Urinary bladder (tissue), 4 donors: Measurements from ENCODE around the gene BMERB1. TPM values are rescaled to one million over a fixed set of nuclear protein-coding genes. Genes with fewer than 3 reads are reported as not detected.

Experiments used
- DNase-seq: peaks from one replicate; pipeline ENCODE4 v3.0.0-alpha.2; 2015; ENCODE audit errors: extremely low spot score
- H3K27ac ChIP-seq: one replicate; pipeline ENCODE4 v1.5.1; 2013; ENCODE audit warnings: low read depth, mild to moderate bottlenecking, moderate library complexity
- H3K36me3 ChIP-seq: one replicate; pipeline ENCODE4 v1.6.1; 2013; ENCODE audit warnings: mild to moderate bottlenecking, moderate library complexity; ENCODE audit not compliant: insufficient read depth
- H3K4me1 ChIP-seq: one replicate; pipeline ENCODE4 v1.6.1; 2013; ENCODE audit warnings: mild to moderate bottlenecking, moderate library complexity; ENCODE audit not compliant: insufficient read depth
- H3K4me3 ChIP-seq: one replicate; pipeline ENCODE4 v1.5.1; 2013; ENCODE audit warnings: low read depth, low read length
- WGBS: extraction: QIAGEN DNeasy Blood & Tissue Kit; methylation state at CpG from one replicate; pipeline ENCODE4 v1.1.7; 2013; 5-methylcytosine and 5-hydroxymethylcytosine counted together
- polyA plus RNA-seq: library from polyadenylated mRNA; stranded (reverse); fragments of 200-250 nt; gene quantifications from one replicate; pipeline ENCODE4 v1.2.3, GENCODE V29; 2013
- total RNA-seq: library from RNA; depleted of rRNA; stranded (reverse); fragments of >200 nt; gene quantifications from one replicate; pipeline ENCODE4 v1.2.3, GENCODE V29; 2014
- donor health status: healthy with polysubstance abuse.
- donor health status: healthy.

Gene BMERB1
- total and polyA plus RNA-seq, 2 donors, result 41.5 to 77.0 TPM

DNA sequence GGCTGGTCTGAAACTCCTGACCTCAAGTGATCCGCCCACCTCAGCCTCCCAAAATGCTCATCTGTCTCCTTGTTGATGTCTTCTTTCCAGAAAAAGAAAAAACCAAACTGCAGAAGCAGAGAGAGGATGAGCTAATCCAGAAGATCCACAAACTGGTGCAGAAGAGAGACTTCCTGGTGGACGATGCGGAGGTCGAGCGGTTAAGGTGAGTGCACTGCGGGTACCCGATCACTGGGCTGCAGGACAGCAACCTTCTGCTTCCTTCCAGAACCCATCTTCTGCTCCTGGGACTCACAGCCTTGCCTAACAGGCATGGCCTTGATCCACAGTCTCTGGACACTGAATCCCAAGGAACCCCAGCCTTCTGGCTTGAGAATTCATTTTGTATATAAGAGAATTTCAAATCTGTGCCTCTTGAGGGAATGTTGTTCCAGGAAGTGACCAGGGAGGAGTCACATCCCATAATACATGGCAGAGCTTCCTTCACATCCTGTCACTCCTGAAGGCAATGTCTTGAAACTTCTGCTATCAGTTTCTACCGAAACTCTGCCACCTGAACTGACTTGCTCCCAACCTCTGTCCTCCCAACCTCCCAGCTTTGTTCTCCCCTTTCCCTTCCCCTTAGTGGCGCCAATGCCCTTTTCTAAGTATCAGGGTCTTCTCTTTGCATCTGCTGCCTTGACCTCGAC, 146.9 kb downstream of the BMERB1 start:
- H3K4me3 ChIP-seq, result no peak overlapping the region
- no peak overlapping the region for H3K27ac ChIP-seq
- no peaks in the 10 kb centered on the region for H3K36me3 ChIP-seq
- H3K4me1 ChIP-seq, result no peaks in the 10 kb centered on the region
- 90% methylated on average over 10 of the region's 10 CpGs for WGBS
- no peak for DNase-seq

- Histone ChIP-seq H3K4me3 (no peak overlapping the region), H3K4me1 (no peaks in the 10 kb centered on the region), H3K27ac (no peak overlapping the region), H3K36me3 (no peaks in the 10 kb centered on the region)
- 89% methylated on average over 4 of the region's 4 CpGs for WGBS
- no peak for DNase-seq
Measured at GRCh38 chr16:15583526-15583925, 149.1 kb downstream of the BMERB1 start.

DNA sequence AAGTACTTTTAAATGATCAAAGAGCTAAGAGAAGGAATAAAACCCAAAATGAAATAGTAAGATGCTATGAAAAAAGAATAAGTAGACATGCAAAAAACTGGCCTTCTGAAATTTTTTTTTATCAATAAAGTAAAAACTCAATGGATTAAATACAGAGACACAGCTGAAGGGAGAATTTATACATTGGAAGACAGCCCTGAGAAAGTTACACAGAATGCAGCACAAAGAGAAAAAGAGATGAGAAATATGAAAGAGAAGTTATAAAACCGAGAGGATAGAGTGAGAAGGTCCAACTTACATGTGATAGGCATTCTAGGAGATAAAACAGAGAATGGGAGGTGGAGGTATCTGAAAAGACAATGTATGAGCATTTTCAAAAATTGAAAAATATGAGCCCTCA, 151.6 kb downstream of the BMERB1 start:
- no peaks in the 10 kb centered on the region for H3K4me1 ChIP-seq
- no peak for DNase-seq
- H3K36me3 ChIP-seq, result no peaks in the 10 kb centered on the region
- WGBS, result 99% methylated on average over 1 of the region's 1 CpG
- H3K27ac ChIP-seq, result no peak overlapping the region
- H3K4me3 ChIP-seq, result no peak overlapping the region

DNA sequence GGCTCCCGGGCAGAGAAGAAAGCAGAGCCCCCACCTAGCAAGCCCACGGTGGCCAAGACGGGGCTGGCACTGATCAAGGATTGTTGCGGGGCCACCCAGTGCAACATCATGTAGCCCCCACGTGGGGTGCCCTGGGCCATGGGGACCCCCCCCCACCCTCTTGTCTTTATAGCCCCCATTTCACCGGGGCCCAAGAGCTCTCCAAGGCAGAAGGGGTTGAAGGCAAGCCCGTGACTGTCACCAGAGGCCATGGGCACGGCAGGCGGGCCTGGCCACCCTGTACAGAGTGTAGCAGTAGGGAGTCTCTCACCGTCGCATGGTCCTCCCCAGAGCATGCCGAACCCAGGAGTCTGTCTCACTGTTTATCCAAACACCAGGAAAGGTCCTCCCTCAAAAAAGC, 152.3 kb downstream of the BMERB1 start:
- H3K4me1 ChIP-seq, result no peaks in the 10 kb centered on the region
- 99% methylated on average over 12 of the region's 12 CpGs for WGBS
- no peak overlapping the region for H3K27ac ChIP-seq
- no peaks in the 10 kb centered on the region for H3K36me3 ChIP-seq
- no peak overlapping the region for H3K4me3 ChIP-seq
- DNase-seq, result no peak

DNA sequence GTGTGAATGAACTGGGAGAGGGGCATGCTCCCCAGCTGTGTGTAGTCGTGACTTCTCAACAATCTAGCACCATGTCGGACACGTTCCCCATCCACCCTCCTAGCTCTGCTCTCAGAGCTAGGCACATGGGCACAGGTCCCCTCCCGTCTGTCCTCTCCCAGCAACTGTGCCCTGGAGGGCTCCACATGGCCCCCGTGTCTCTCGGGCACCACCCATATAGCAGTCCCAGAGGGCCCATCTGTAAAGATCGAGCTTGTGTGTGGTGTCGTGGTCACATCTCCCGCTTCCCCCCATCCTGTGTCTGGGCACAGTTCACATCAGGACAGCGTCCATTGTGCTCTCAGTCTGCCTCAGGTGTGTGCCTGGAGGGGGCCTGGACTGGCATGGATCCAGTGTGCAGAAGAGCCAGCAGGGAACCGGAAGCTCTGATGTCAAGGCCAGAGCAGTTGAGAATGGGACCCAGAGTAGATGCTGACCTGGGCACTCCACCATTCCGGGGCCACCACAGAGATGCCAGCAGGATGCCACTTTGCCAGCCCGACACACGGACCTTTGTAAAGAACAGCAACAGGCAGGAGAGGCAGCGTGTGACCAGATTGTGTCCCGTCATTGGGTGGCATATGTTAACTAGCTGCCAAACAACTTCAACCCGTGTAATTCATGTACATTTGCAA, 152.9 kb downstream of the BMERB1 start:
- Histone ChIP-seq H3K4me1 (no peaks in the 10 kb centered on the region), H3K4me3 (no peak overlapping the region), H3K27ac (no peak overlapping the region), H3K36me3 (no peaks in the 10 kb centered on the region)
- WGBS, result 98% methylated on average over 17 of the region's 17 CpGs
- DNase-seq, result no peak

GRCh38 chr16:15592324-15592723, 157.9 kb downstream of the BMERB1 start:
- H3K36me3 ChIP-seq, result no peaks in the 10 kb centered on the region
- DNase-seq, result no peak

GRCh38 chr16:15593235-15593634, 158.8 kb downstream of the BMERB1 start:
- Histone ChIP-seq H3K36me3 (peaks cover 3% of the 10 kb centered on the region), H3K4me3 (no peak overlapping the region)

More at GRCh38 chr16:15592324-15592723, 157.9 kb downstream of the BMERB1 start:
- WGBS, result 80% methylated on average over 9 of the region's 9 CpGs
- H3K4me1 ChIP-seq, result no peaks in the 10 kb centered on the region
- no peak overlapping the region for H3K4me3 ChIP-seq
- H3K27ac ChIP-seq, result no peak overlapping the region

GRCh38 chr16:15594711-15595320, 160.4 kb downstream of the BMERB1 start:
- no peak for DNase-seq
- Histone ChIP-seq H3K36me3 (peaks cover 7% of the 10 kb centered on the region), H3K27ac (no peak overlapping the region), H3K4me1 (no peaks in the 10 kb centered on the region), H3K4me3 (no peak overlapping the region)
- 85% methylated on average over 6 of the region's 6 CpGs for WGBS

More at GRCh38 chr16:15593235-15593634, 158.8 kb downstream of the BMERB1 start:
- no peaks in the 10 kb centered on the region for H3K4me1 ChIP-seq
- WGBS, result 86% methylated on average over 9 of the region's 9 CpGs
- no peak overlapping the region for H3K27ac ChIP-seq
- DNase-seq, result no peak

GRCh38 chr16:15597135-15597534, 162.7 kb downstream of the BMERB1 start:
- Histone ChIP-seq H3K27ac (no peak overlapping the region), H3K36me3 (peaks cover 8% of the 10 kb centered on the region), H3K4me1 (no peaks in the 10 kb centered on the region), H3K4me3 (no peak overlapping the region)
- DNase-seq, result no peak
- whole genome bisulfite sequencing, result 47% methylated on average over 6 of the region's 6 CpGs

DNA sequence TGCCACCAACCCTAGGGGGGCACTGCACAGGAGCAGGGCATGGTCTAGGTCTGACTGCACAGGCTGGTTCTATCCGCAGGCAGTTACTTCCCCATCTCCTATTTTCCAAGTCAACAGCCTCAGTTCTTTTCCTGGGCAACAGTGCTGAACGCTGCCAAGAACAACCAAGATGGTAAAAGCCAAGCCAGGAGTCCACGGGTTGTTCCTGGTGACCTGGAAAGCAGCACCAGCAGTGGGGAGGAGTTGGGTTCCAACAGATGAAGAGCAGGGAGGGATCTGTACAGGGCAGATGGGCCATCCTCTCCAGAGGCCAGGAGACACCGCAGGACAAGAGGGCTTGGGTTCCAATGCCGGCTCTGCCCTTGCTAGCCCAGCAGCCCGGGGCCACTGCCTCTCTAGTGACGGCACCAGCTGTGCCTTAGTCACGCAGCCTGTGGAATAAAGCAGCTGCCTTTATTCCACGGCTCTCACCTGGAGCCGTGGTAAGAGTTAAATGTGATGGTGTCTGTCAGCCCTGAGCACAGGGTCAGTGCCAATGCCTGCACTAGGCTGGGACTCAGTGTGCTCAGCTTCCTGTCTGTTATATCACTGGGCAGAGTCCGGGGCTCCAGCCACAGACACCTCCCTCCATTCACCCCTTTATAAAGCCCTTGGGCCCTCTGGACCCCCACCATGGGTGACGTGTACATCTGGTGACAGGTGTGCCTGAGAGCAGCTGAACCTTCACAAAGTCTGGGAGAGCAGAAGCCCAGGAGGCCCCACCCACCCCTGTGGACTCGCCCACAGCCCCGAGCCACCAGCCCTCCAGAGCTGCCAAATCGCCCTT, 163.6 kb downstream of the BMERB1 start:
- no peak overlapping the region for H3K27ac ChIP-seq
- H3K36me3 ChIP-seq, result peaks cover 8% of the 10 kb centered on the region

DNA sequence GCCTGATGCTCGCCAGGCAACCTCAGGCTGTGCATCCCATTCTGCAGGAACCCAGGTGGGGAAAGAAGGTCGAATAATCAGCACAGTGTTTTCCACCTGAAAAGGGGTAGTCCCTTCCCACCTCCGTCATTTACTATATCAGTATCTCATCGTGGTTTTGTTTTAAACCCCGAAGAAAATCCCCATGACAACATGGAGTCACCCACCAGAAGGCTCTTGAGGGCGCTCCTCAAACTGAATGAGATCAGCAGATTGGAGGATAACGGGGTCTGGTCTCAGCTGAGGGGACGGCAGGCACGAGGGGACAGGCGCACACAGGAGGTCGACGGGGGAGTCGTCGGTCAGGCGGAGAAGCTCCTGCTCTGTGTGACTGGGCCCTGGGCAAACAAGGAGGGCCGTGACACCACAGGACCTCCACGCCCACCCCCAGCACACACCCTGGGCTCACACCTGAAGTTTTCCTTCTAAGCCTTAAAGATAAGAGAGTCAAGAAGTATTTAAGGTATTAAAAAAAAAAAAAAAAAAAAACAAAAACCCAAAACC, 164.3 kb downstream of the BMERB1 start:
- Histone ChIP-seq H3K4me1 (no peaks in the 10 kb centered on the region), H3K4me3 (no peak overlapping the region), H3K27ac (no peak overlapping the region), H3K36me3 (peaks cover 8% of the 10 kb centered on the region)
- 93% methylated on average over 17 of the region's 17 CpGs for WGBS
- DNase-seq, result no peak

More for the DNA sequence above, 163.6 kb downstream of the BMERB1 start:
- H3K4me1 ChIP-seq, result no peaks in the 10 kb centered on the region
- no peak for DNase-seq
- 93% methylated on average over 15 of the region's 15 CpGs for WGBS
- H3K4me3 ChIP-seq, result no peak overlapping the region

DNA sequence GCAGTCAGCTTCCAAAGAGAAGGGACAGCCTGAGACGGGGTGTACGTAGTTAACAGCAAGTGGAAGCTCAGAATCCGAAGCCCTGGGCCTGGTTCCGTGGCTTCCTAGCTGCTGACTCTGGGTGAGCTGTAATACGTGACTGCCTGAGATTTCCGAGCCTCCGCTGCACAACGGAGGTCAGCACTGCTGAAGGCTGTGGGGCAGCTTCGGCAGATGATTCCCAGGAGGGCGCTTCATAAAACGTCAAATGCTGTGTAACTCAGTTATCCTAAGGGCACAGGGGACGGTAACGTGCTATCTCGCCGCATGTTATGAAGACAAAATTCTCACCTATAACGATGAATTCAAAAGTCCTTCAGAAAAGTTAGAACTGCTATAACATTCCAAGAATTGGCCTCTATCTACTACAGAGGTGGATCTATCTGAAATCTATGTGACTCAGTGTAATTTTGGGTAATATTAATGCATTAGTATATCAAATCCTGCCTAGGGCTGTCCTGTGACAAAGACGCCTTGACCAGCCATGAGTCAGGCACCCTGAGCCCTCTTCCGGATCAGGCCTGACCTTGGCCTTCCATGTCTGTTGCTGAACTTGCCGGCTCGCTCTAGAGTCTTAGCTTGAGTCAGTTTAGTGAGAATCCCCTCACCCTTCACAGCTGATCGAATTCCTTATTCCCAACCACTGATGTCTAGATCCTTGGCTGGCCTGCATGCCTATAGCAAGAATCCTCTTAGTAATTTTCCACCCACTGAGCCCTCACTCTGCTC, 165.1 kb downstream of the BMERB1 start:
- no peak overlapping the region for H3K4me3 ChIP-seq
- no peak for DNase-seq
- 95% methylated on average over 21 of the region's 21 CpGs for WGBS
- H3K36me3 ChIP-seq, result peaks cover 8% of the 10 kb centered on the region
- H3K27ac ChIP-seq, result no peak overlapping the region
- H3K4me1 ChIP-seq, result peaks cover 2% of the 10 kb centered on the region
